Ishikawa (cell line): ENCODE data around the gene GRAMD2A.

Experiments used
- CEBPB ChIP-seq: IDR thresholded peaks from 2 replicates; pipeline ENCODE4 v1.6.1; 2012
- CREB1 ChIP-seq: IDR thresholded peaks from 2 replicates; pipeline ENCODE4 v1.6.1; 2012; ENCODE audit warnings: low read depth
- EP300 ChIP-seq: IDR thresholded peaks from 2 replicates; pipeline ENCODE4 v1.6.1; 2012; ENCODE audit warnings: borderline replicate concordance
- RAD21 ChIP-seq: IDR thresholded peaks from 2 replicates; pipeline ENCODE4 v1.6.1; 2012; ENCODE audit warnings: low read depth
- TCF12 ChIP-seq: IDR thresholded peaks from 2 replicates; pipeline ENCODE4 v1.6.1; 2012; ENCODE audit warnings: low read depth
- TEAD4 ChIP-seq: IDR thresholded peaks from 2 replicates; pipeline ENCODE4 v1.6.1; 2012
- TF ChIP-seq, protein P1 (sequence below): IDR thresholded peaks from 2 replicates; pipeline ENCODE4 v1.6.1; 2012
- TF ChIP-seq, protein P2 (sequence below): IDR thresholded peaks from 2 replicates; pipeline ENCODE4 v1.6.1; 2012; ENCODE audit warnings: low read depth, mild to moderate bottlenecking

DNA sequence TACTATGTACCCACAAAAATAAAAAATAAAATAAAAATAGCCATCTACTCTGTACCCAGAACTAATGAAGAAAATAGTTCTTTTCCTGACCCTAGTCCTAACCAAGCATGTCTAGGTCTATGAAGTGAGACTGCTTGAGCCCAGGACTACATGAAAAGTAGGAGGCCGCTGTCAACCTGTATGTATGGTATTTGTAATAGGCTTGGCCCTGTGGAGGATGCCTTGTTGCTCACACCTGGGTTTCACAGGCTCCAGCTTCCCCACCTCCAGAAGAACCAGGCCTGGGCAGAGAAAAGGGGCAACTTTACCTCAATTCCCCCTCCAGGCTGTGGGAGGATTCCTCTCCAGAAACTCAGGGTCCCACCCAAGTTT is 40.3 kb upstream of the GRAMD2A start:
- TF ChIP-seq TEAD4: no peak
- no peak for TF ChIP-seq EP300
- no peak for TF ChIP-seq RAD21
- TF ChIP-seq, protein P1, sequence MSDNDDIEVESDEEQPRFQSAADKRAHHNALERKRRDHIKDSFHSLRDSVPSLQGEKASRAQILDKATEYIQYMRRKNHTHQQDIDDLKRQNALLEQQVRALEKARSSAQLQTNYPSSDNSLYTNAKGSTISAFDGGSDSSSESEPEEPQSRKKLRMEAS: no peak
- no peak for TF ChIP-seq CREB1
- TF ChIP-seq CEBPB: no peak
- TF ChIP-seq, protein P2, sequence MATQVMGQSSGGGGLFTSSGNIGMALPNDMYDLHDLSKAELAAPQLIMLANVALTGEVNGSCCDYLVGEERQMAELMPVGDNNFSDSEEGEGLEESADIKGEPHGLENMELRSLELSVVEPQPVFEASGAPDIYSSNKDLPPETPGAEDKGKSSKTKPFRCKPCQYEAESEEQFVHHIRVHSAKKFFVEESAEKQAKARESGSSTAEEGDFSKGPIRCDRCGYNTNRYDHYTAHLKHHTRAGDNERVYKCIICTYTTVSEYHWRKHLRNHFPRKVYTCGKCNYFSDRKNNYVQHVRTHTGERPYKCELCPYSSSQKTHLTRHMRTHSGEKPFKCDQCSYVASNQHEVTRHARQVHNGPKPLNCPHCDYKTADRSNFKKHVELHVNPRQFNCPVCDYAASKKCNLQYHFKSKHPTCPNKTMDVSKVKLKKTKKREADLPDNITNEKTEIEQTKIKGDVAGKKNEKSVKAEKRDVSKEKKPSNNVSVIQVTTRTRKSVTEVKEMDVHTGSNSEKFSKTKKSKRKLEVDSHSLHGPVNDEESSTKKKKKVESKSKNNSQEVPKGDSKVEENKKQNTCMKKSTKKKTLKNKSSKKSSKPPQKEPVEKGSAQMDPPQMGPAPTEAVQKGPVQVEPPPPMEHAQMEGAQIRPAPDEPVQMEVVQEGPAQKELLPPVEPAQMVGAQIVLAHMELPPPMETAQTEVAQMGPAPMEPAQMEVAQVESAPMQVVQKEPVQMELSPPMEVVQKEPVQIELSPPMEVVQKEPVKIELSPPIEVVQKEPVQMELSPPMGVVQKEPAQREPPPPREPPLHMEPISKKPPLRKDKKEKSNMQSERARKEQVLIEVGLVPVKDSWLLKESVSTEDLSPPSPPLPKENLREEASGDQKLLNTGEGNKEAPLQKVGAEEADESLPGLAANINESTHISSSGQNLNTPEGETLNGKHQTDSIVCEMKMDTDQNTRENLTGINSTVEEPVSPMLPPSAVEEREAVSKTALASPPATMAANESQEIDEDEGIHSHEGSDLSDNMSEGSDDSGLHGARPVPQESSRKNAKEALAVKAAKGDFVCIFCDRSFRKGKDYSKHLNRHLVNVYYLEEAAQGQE: no peak
- no peak for TF ChIP-seq TCF12
